HG03378 (cell line): ENCODE results near the gene ZNF865.
"Not testable (repeated sequence)": the region's sequence is repeated elsewhere in the genome, so short reads cannot be mapped to it uniquely, and the experiment has no call there.

Source experiments
- ATAC-seq: cut with Tn5 transposase; IDR thresholded peaks from one replicate; pipeline ENCODE4 v1.9.1; 2021; ENCODE audit warnings: mild to moderate bottlenecking, moderate library complexity; ENCODE audit not compliant: unreplicated experiment

ZNF865 gene

GRCh38 chr19:55605637-55606470 is at the start of gene ZNF865:
Gene ZNF865 (plus strand): TSS chr19:55605647. CDS start chr19:55613619, 7,972 bp downstream.
- ATAC-seq: no peak

GRCh38 chr19:55559684-55560083 is 45.8 kb upstream of the ZNF865 start:
- no peak for ATAC-seq

GRCh38 chr19:55563261-55563690 is 42.2 kb upstream of the ZNF865 start:
- no peak for ATAC-seq

- ATAC-seq: no peak
These were observed 38.6 kb upstream of the ZNF865 start for GRCh38 chr19:55566823-55567222.

GRCh38 chr19:55567708-55568328 is 37.6 kb upstream of the ZNF865 start:
- ATAC-seq: no peak

GRCh38 chr19:55569477-55569876 is 36.0 kb upstream of the ZNF865 start:
- ATAC-seq: not testable (repeated sequence)

GRCh38 chr19:55573929-55574328 is 31.5 kb upstream of the ZNF865 start:
- not testable (repeated sequence) for ATAC-seq

- no peak for ATAC-seq
These were observed 28.7 kb upstream of the ZNF865 start for GRCh38 chr19:55576746-55577145.

- no peak for ATAC-seq
These were observed 27.3 kb upstream of the ZNF865 start for GRCh38 chr19:55578031-55578760.

- ATAC-seq: no peak
These were observed 26.4 kb upstream of the ZNF865 start for GRCh38 chr19:55578761-55579747.

GRCh38 chr19:55579766-55580621 is 25.5 kb upstream of the ZNF865 start:
- ATAC-seq: no peak

GRCh38 chr19:55580628-55581144 is 24.8 kb upstream of the ZNF865 start, which contains the start of gene ZNF579:
Gene ZNF579 (minus strand): TSS chr19:55580848. CDS start chr19:55579639, 1,209 bp downstream.
- no peak for ATAC-seq

GRCh38 chr19:55581145-55581822 is 24.2 kb upstream of the ZNF865 start:
- no peak for ATAC-seq

- no peak for ATAC-seq
These were observed 23.6 kb upstream of the ZNF865 start for GRCh38 chr19:55581823-55582223.

GRCh38 chr19:55582284-55582683 is 23.2 kb upstream of the ZNF865 start:
- not testable (repeated sequence) for ATAC-seq

- not testable (repeated sequence) for ATAC-seq
These were observed 21.6 kb upstream of the ZNF865 start for GRCh38 chr19:55583897-55584296.

- no peak for ATAC-seq
These were observed 20.6 kb upstream of the ZNF865 start for GRCh38 chr19:55584871-55585270.

- no peak for ATAC-seq
These were observed 19.6 kb upstream of the ZNF865 start for GRCh38 chr19:55585658-55586339.
